Panc1 (cell line): Measurements from ENCODE around the gene PHOSPHO2.

ENCODE experiments used
- POLR2AphosphoS5 ChIP-seq: IDR thresholded peaks from 2 replicates; pipeline ENCODE4 v1.6.1; 2012; ENCODE audit warnings: mild to moderate bottlenecking, low read depth, low read length, moderate library complexity
- TF ChIP-seq, protein P1 (sequence below): fragments of 450-650 bp; IDR thresholded peaks from 2 replicates; pipeline ENCODE4 v1.5.1; 2017; ENCODE audit warnings: mild to moderate bottlenecking

GRCh38 chr2:169727065-169727464 lies 32.8 kb downstream of the PHOSPHO2 start:
- TF ChIP-seq POLR2AphosphoS5: no peak
- TF ChIP-seq, protein P1, sequence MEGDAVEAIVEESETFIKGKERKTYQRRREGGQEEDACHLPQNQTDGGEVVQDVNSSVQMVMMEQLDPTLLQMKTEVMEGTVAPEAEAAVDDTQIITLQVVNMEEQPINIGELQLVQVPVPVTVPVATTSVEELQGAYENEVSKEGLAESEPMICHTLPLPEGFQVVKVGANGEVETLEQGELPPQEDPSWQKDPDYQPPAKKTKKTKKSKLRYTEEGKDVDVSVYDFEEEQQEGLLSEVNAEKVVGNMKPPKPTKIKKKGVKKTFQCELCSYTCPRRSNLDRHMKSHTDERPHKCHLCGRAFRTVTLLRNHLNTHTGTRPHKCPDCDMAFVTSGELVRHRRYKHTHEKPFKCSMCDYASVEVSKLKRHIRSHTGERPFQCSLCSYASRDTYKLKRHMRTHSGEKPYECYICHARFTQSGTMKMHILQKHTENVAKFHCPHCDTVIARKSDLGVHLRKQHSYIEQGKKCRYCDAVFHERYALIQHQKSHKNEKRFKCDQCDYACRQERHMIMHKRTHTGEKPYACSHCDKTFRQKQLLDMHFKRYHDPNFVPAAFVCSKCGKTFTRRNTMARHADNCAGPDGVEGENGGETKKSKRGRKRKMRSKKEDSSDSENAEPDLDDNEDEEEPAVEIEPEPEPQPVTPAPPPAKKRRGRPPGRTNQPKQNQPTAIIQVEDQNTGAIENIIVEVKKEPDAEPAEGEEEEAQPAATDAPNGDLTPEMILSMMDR: no peak
